CD4-positive, alpha-beta T cell treated with Interleukin-6 at 100 ng/mL for 8 hours (primary cell): ENCODE measurements around the gene CCDC127.
A peak's percentile ranks its signal among the peaks of the same experiment; 100 is the strongest.
"Not testable (repeated sequence)": the region's sequence is repeated elsewhere in the genome, so short reads cannot be mapped to it uniquely, and the experiment has no call there.

Source experiments
- DNase-seq: peaks from one replicate; pipeline ENCODE4 v3.0.0-alpha.2; 2020; ENCODE audit warnings: mixed read lengths, low spot score

The CCDC127 gene

GRCh38 chr5:233426-233825, 15.5 kb upstream of the CCDC127 start:
- DNase-seq, result not testable (repeated sequence)

- no peak for DNase-seq
These were observed 13.7 kb upstream of the CCDC127 start for GRCh38 chr5:231661-232060.

- no peak for DNase-seq
These were observed 12.8 kb upstream of the CCDC127 start for GRCh38 chr5:230711-231110.

GRCh38 chr5:228886-229285, 10.9 kb upstream of the CCDC127 start:
- no peak for DNase-seq

- DNase-seq, result not testable (repeated sequence)
These were observed 9.4 kb upstream of the CCDC127 start for GRCh38 chr5:227375-227774.

GRCh38 chr5:225334-225733, 7.4 kb upstream of the CCDC127 start:
- no peak for DNase-seq

GRCh38 chr5:223791-224190, 5.8 kb upstream of the CCDC127 start:
- no peak for DNase-seq

- DNase-seq, result not testable (repeated sequence)
These were observed 5.2 kb upstream of the CCDC127 start for GRCh38 chr5:222951-223715.

GRCh38 chr5:219991-220390, 2.0 kb upstream of the CCDC127 start:
- DNase-seq, result peak; percentile 28

GRCh38 chr5:219460-219863, 1.5 kb upstream of the CCDC127 start:
- DNase-seq, result peak; percentile 31

- DNase-seq, result no peak
These were observed 721 bp upstream of the CCDC127 start for GRCh38 chr5:218457-219291.

- not testable (repeated sequence) for DNase-seq
These were observed 1.9 kb downstream of the CCDC127 start for GRCh38 chr5:216076-216475.

GRCh38 chr5:215256-215655, 2.7 kb downstream of the CCDC127 start:
- DNase-seq, result not testable (repeated sequence)

GRCh38 chr5:213803-214395, 4.1 kb downstream of the CCDC127 start:
- DNase-seq, result no peak

- DNase-seq, result no peak
These were observed 9.4 kb downstream of the CCDC127 start for GRCh38 chr5:208449-209114.

- no peak for DNase-seq
These were observed 10.4 kb downstream of the CCDC127 start for GRCh38 chr5:207599-207998.

GRCh38 chr5:206927-207536, 10.9 kb downstream of the CCDC127 start:
- no peak for DNase-seq

GRCh38 chr5:206406-206805, 11.5 kb downstream of the CCDC127 start:
- no peak for DNase-seq

- no peak for DNase-seq
These were observed 12.8 kb downstream of the CCDC127 start for GRCh38 chr5:204966-205670.

- DNase-seq, result no peak
These were observed 13.5 kb downstream of the CCDC127 start for GRCh38 chr5:204462-204861.

GRCh38 chr5:204001-204400, 14.0 kb downstream of the CCDC127 start:
- DNase-seq, result no peak
